H9 (cell line): ENCODE results near the gene PCDH18. TPM values are rescaled to one million over a fixed set of nuclear protein-coding genes. Genes with fewer than 3 reads are reported as not detected.
A peak's percentile ranks its signal among the peaks of the same experiment; 100 is the strongest.

Source experiments
- DNase-seq: peaks from one replicate; pipeline ENCODE4 v3.0.0-alpha.2; 2017
- H2AFZ ChIP-seq: one replicate; pipeline ENCODE4 v1.6.1; 2013; ENCODE audit warnings: mild to moderate bottlenecking, low read length, control low read depth, moderate library complexity
- H2AK5ac ChIP-seq: 2 replicates; pipeline ENCODE4 v1.6.1; 2013; ENCODE audit warnings: low read length, control low read depth, mixed read lengths; ENCODE audit not compliant: insufficient read length
- H2BK120ac ChIP-seq: one replicate; pipeline ENCODE4 v1.6.1; 2013; ENCODE audit warnings: low read depth, mild to moderate bottlenecking, low read length, control low read depth, inconsistent platforms; ENCODE audit not compliant: poor library complexity, severe bottlenecking
- H2BK12ac ChIP-seq: 2 replicates; pipeline ENCODE4 v1.6.1; 2013; ENCODE audit warnings: low read length, control low read depth, mixed read lengths, low read depth; ENCODE audit not compliant: insufficient read length
- H2BK15ac ChIP-seq: 2 replicates; pipeline ENCODE4 v1.6.1; 2013; ENCODE audit warnings: low read depth, low read length, control low read depth
- H2BK20ac ChIP-seq: one replicate; pipeline ENCODE4 v1.6.1; 2013; ENCODE audit warnings: low read depth, mild to moderate bottlenecking, low read length, control low read depth, inconsistent platforms; ENCODE audit not compliant: poor library complexity, severe bottlenecking
- H2BK5ac ChIP-seq: 2 replicates; pipeline ENCODE4 v1.6.1; 2013; ENCODE audit warnings: low read length, control low read depth, mixed read lengths; ENCODE audit not compliant: insufficient read length
- H3K14ac ChIP-seq: 2 replicates; pipeline ENCODE4 v1.6.1; 2013; ENCODE audit warnings: low read length, control low read depth; ENCODE audit not compliant: insufficient read depth
- H3K18ac ChIP-seq: 2 replicates; pipeline ENCODE4 v1.6.1; 2013; ENCODE audit warnings: low read depth, mild to moderate bottlenecking, mixed read lengths, low read length, control low read depth; ENCODE audit not compliant: insufficient read length
- H3K23ac ChIP-seq: 2 replicates; pipeline ENCODE4 v1.6.1; 2013; ENCODE audit warnings: low read length, control low read depth, mixed read lengths, low read depth; ENCODE audit not compliant: insufficient read length
- H3K23me2 ChIP-seq: 2 replicates; pipeline ENCODE4 v1.6.1; 2013; ENCODE audit warnings: low read depth, mild to moderate bottlenecking, mixed read lengths, low read length, control low read depth; ENCODE audit not compliant: insufficient read length, poor library complexity, severe bottlenecking
- H3K27ac ChIP-seq: 2 replicates; pipeline ENCODE4 v1.5.1; 2013; ENCODE audit warnings: low read length, control low read depth, mixed read lengths, low read depth; ENCODE audit not compliant: insufficient read length
- H3K27me3 ChIP-seq: 2 replicates; pipeline ENCODE4 v1.6.1; 2013; ENCODE audit warnings: low read length, control low read depth, inconsistent platforms; ENCODE audit not compliant: insufficient read depth
- H3K4ac ChIP-seq: 2 replicates; pipeline ENCODE4 v1.6.1; 2013; ENCODE audit warnings: low read depth, mild to moderate bottlenecking, control low read depth, inconsistent platforms, low read length, moderate library complexity
- H3K4me1 ChIP-seq: 2 replicates; pipeline ENCODE4 v1.6.1; 2013; ENCODE audit warnings: low read length, control low read depth, inconsistent platforms; ENCODE audit not compliant: insufficient read depth
- H3K4me2 ChIP-seq: 2 replicates; pipeline ENCODE4 v1.6.1; 2013; ENCODE audit warnings: low read length, control low read depth, mixed read lengths; ENCODE audit not compliant: insufficient read length, insufficient read depth
- H3K56ac ChIP-seq: 2 replicates; pipeline ENCODE4 v1.6.1; 2013; ENCODE audit warnings: low read depth, mild to moderate bottlenecking, mixed read lengths, low read length, control low read depth; ENCODE audit not compliant: insufficient read length
- H3K79me1 ChIP-seq: 2 replicates; pipeline ENCODE4 v1.6.1; 2013; ENCODE audit warnings: low read depth, mild to moderate bottlenecking, moderate library complexity, low read length, control low read depth, inconsistent platforms; ENCODE audit not compliant: insufficient read depth, poor library complexity, severe bottlenecking
- H3K79me2 ChIP-seq: 2 replicates; pipeline ENCODE4 v1.6.1; 2013; ENCODE audit warnings: low read length, control low read depth, inconsistent platforms; ENCODE audit not compliant: insufficient read depth
- H3K9ac ChIP-seq: 2 replicates; pipeline ENCODE4 v1.6.1; 2013; ENCODE audit warnings: low read length, control low read depth, mixed read lengths; ENCODE audit not compliant: insufficient read length; ENCODE audit errors: extremely low read depth
- H3K9me3 ChIP-seq: one replicate; pipeline ENCODE4 v1.6.1; 2013; ENCODE audit warnings: low read depth, low read length, inconsistent platforms; ENCODE audit not compliant: control insufficient read depth
- H3T11ph ChIP-seq: one replicate; pipeline ENCODE4 v1.6.1; 2013; ENCODE audit warnings: mild to moderate bottlenecking, low read length, control low read depth, inconsistent platforms
- H4K20me1 ChIP-seq: one replicate; pipeline ENCODE4 v1.6.1; 2013; ENCODE audit not compliant: control insufficient read depth, insufficient read length, insufficient read depth
- H4K5ac ChIP-seq: 2 replicates; pipeline ENCODE4 v1.6.1; 2013; ENCODE audit warnings: low read depth, mild to moderate bottlenecking, mixed read lengths, low read length, control low read depth; ENCODE audit not compliant: insufficient read length
- H4K8ac ChIP-seq: replicated peaks from 2 replicates; pipeline ENCODE4 v1.6.1; 2013; ENCODE audit warnings: low read length, control low read depth, mixed read lengths, low read depth; ENCODE audit not compliant: insufficient read length
- H4K91ac ChIP-seq: 2 replicates; pipeline ENCODE4 v1.6.1; 2013; ENCODE audit warnings: low read depth, mild to moderate bottlenecking, moderate library complexity, mixed read lengths, low read length, control low read depth; ENCODE audit not compliant: insufficient read length
- H3K27ac Mint-ChIP-seq, 3 experiments: 2 replicates in 2 of 3; 3 replicates in 1 of 3; pipeline ENCODE4 v1.8.0; 2020 to 2021; ENCODE audit warnings: mixed read lengths in 3 of 3, mild to moderate bottlenecking in 1 of 3, moderate library complexity in 1 of 3
- H3K27me3 Mint-ChIP-seq: 2 replicates; pipeline ENCODE4 v1.8.0; 2021; ENCODE audit warnings: low read depth, mild to moderate bottlenecking, moderate library complexity, mixed read lengths
- H3K36me3 Mint-ChIP-seq, 3 experiments: 2 replicates in 2 of 3; 3 replicates in 1 of 3; pipeline ENCODE4 v1.8.0; 2020 to 2021; ENCODE audit warnings: low read depth in 3 of 3, mixed read lengths in 3 of 3; ENCODE audit not compliant: insufficient read depth in 1 of 3
- H3K4me1 Mint-ChIP-seq, 2 experiments: 2 replicates each; pipeline ENCODE4 v1.8.0; 2020; ENCODE audit warnings: mixed read lengths in 2 of 2
- H3K4me3 Mint-ChIP-seq, 2 experiments: 2 replicates in 1 of 2; 3 replicates in 1 of 2; pipeline ENCODE4 v1.8.0; 2020 to 2021; ENCODE audit warnings: mild to moderate bottlenecking in 2 of 2, mixed read lengths in 2 of 2, moderate library complexity in 1 of 2
- H3K9me3 Mint-ChIP-seq, 2 experiments: 2 replicates in 1 of 2; 3 replicates in 1 of 2; pipeline ENCODE4 v1.8.0; 2020; ENCODE audit warnings: mild to moderate bottlenecking in 2 of 2, mixed read lengths in 2 of 2, moderate library complexity in 1 of 2
- WGBS: extraction: QIAGEN DNeasy Blood & Tissue Kit; methylation state at CpG from one replicate; pipeline ENCODE4 v1.1.7; 2013; ENCODE audit warnings: missing lambda C conversion rate, low lambda C conversion rate, mixed read lengths; ENCODE audit not compliant: insufficient read length; ENCODE audit errors: extremely low coverage; 5-methylcytosine and 5-hydroxymethylcytosine counted together
- total RNA-seq: library from RNA; stranded (reverse); gene quantifications from 2 replicates; pipeline ENCODE4 v1.2.1, GENCODE V29; 2021
- TF ChIP-seq, protein P1 (sequence below): fragments of 200-600 bp; sonication (generic); conservative IDR thresholded peaks from 3 replicates; pipeline ENCODE4 v1.8.0; 2021; ENCODE audit warnings: antibody characterized with exemption, mild to moderate bottlenecking

Gene PCDH18
- total RNA-seq, 1 experiment from 2014 or later: 60.7 TPM

DNA sequence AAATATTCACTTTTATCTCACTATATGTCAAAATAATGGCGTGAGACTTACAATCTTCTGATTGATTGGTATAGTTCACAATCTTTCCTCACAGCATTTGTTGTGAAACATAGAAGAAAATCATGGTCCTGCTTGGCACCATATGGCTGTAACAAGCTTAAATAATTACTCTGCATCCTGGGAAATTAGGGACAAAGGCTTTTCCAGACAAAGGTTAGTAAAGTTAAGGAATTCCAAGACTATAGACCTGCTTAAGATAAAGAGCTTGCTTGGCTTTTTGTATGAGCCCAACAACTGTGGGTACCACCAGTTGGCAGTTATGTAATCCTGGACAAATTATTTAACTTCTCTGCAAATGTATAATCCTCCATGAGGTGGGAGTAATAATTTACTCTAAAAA lies 3.4 kb upstream of the PCDH18 start:
- H3K27me3 Mint-ChIP-seq: no peaks in the 10 kb centered on the region

More for the DNA sequence above, 3.4 kb upstream of the PCDH18 start:
- WGBS: no CpG with 5 or more reads among the region's 1 CpG
- Histone ChIP-seq H2BK120ac (no peak overlapping the region), H3K23me2 (no peaks in the 10 kb centered on the region), H3K23ac (no peak overlapping the region), H3K79me2 (peaks cover 12% of the 10 kb centered on the region; the same call in 1 of the 2 replicates), H2BK5ac (no peak overlapping the region), H2BK12ac (no peak overlapping the region), H3K4ac (no peak overlapping the region), H3K4me1 (peaks cover 6% of the 10 kb centered on the region; the same call in 1 of the 2 replicates), H3K18ac (no peak overlapping the region), H3K27ac (no peak overlapping the region), H3K9me3 (no peaks in the 10 kb centered on the region), H4K5ac (no peak overlapping the region), H3K56ac (no peak overlapping the region), H3K79me1 (no peaks in the 10 kb centered on the region), H2BK15ac (no peak overlapping the region), H4K20me1 (no peaks in the 10 kb centered on the region), H3K27me3 (no peaks in the 10 kb centered on the region), H4K91ac (no peak overlapping the region), H3T11ph (no peak overlapping the region), H3K14ac (no peak overlapping the region), H2BK20ac (no peak overlapping the region), H3K9ac (no peak overlapping the region), H2AFZ (no peak overlapping the region), H3K4me2 (no peak overlapping the region), H2AK5ac (no peak overlapping the region), H4K8ac (no peak overlapping the region)
- DNase-seq: no peak
- no peak overlapping the region for H3K4me3 Mint-ChIP-seq
- TF ChIP-seq, protein P1, sequence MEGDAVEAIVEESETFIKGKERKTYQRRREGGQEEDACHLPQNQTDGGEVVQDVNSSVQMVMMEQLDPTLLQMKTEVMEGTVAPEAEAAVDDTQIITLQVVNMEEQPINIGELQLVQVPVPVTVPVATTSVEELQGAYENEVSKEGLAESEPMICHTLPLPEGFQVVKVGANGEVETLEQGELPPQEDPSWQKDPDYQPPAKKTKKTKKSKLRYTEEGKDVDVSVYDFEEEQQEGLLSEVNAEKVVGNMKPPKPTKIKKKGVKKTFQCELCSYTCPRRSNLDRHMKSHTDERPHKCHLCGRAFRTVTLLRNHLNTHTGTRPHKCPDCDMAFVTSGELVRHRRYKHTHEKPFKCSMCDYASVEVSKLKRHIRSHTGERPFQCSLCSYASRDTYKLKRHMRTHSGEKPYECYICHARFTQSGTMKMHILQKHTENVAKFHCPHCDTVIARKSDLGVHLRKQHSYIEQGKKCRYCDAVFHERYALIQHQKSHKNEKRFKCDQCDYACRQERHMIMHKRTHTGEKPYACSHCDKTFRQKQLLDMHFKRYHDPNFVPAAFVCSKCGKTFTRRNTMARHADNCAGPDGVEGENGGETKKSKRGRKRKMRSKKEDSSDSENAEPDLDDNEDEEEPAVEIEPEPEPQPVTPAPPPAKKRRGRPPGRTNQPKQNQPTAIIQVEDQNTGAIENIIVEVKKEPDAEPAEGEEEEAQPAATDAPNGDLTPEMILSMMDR: no peak
- peaks cover 0 to 2% (median 0%) of the 10 kb centered on the region in 3 experiments; a peak in 4 of 7 replicates for H3K36me3 Mint-ChIP-seq
- H3K27ac Mint-ChIP-seq: peak overlapping the region in 1 of 3 experiments; percentile 63; a peak in 2 of 7 replicates
- H3K4me1 Mint-ChIP-seq: peaks cover 30 to 37% of the 10 kb centered on the region in 2 experiments
- H3K9me3 Mint-ChIP-seq: no peaks in the 10 kb centered on the region
